PC-3 (cell line): ENCODE data around the gene KCNB1. TPM values are rescaled to one million over a fixed set of nuclear protein-coding genes. Genes with fewer than 3 reads are reported as not detected.

Experiments
- ATAC-seq: fragments of 200-7000 bp; cut with Tn5 transposase; 2 replicates; pipeline ENCODE4 v1.9.1; 2020; ENCODE audit warnings: mild to moderate bottlenecking, moderate library complexity
- BruUV-seq: library from RNA; stranded (reverse); fragments of 400-500 nt; replicated peaks from 2 replicates; lab custom pipeline; 2021; lab: Mats Ljungman, UMichigan
- CTCF ChIA-PET: fragments of 300-600 bp; sonication (Branson Sonifier 250); formaldehyde crosslinking; loops from one replicate; lab custom pipeline; 2022; ENCODE audit warnings: antibody characterized with exemption; lab: Charles Lee
- POLR2A ChIA-PET: fragments of 300-600 bp; sonication (Branson Sonifier 250); formaldehyde crosslinking; loops from one replicate; lab custom pipeline; 2022; ENCODE audit warnings: antibody characterized with exemption; ENCODE audit not compliant: unreplicated experiment; lab: Charles Lee
- DNase-seq: peaks from one replicate; pipeline ENCODE4 v3.0.0-alpha.2; 2015
- H2AFZ ChIP-seq: fragments of 300-600 bp; sonication (generic); 2 replicates; pipeline ENCODE4 v1.6.0; 2016; ENCODE audit warnings: antibody characterized with exemption, low read length
- H3F3A ChIP-seq: fragments of 300-600 bp; sonication (generic); one replicate; pipeline ENCODE4 v1.6.0; 2017; ENCODE audit warnings: antibody characterized with exemption, low read length, control low read depth, mild to moderate bottlenecking; ENCODE audit not compliant: unreplicated experiment
- H3K27ac ChIP-seq: fragments of 300-600 bp; sonication (generic); 2 replicates; pipeline ENCODE4 v1.5.1; 2016; ENCODE audit warnings: mild to moderate bottlenecking, low read length
- H3K27me3 ChIP-seq: fragments of 300-600 bp; sonication (generic); 2 replicates; pipeline ENCODE4 v1.6.1; 2016; ENCODE audit warnings: low read length, mixed read lengths
- H3K36me3 ChIP-seq: fragments of 300-600 bp; sonication (generic); 2 replicates; pipeline ENCODE4 v1.6.1; 2016; ENCODE audit warnings: low read depth, mixed run types, low read length, mixed read lengths
- H3K4me1 ChIP-seq: fragments of 300-600 bp; sonication (generic); 2 replicates; pipeline ENCODE4 v1.5.1; 2016; ENCODE audit warnings: low read length; ENCODE audit not compliant: insufficient read depth
- H3K4me2 ChIP-seq: fragments of 300-600 bp; sonication (generic); 2 replicates; pipeline ENCODE4 v1.6.0; 2016; ENCODE audit warnings: low read length
- H3K4me3 ChIP-seq: fragments of 300-600 bp; sonication (generic); 2 replicates; pipeline ENCODE4 v1.5.1; 2016; ENCODE audit warnings: mild to moderate bottlenecking, low read length, mixed read lengths
- H3K79me2 ChIP-seq: fragments of 300-600 bp; sonication (generic); 2 replicates; pipeline ENCODE4 v1.6.1; 2017; ENCODE audit warnings: low read length, mixed read lengths
- H3K9ac ChIP-seq: fragments of 300-600 bp; sonication (generic); 2 replicates; pipeline ENCODE4 v1.6.0; 2016; ENCODE audit warnings: mild to moderate bottlenecking, low read length
- H3K9me2 ChIP-seq: fragments of 300-600 bp; sonication (generic); replicated peaks from 2 replicates; pipeline ENCODE4 v1.6.1; 2016; ENCODE audit warnings: mixed run types, low read length, mixed read lengths
- H3K9me3 ChIP-seq: fragments of 300-600 bp; sonication (generic); 2 replicates; pipeline ENCODE4 v1.6.1; 2016; ENCODE audit warnings: low read length, mixed read lengths
- H4K20me1 ChIP-seq: fragments of 300-600 bp; sonication (generic); 2 replicates; pipeline ENCODE4 v1.6.1; 2016; ENCODE audit warnings: low read length, mixed read lengths
- EZH2 ChIP-seq: fragments of 300-600 bp; sonication (generic); IDR thresholded peaks from one replicate; pipeline ENCODE4 v1.6.1; 2017; ENCODE audit warnings: antibody characterized with exemption, mild to moderate bottlenecking, low read length; ENCODE audit not compliant: unreplicated experiment
- EZH2phosphoT487 ChIP-seq: fragments of 300-600 bp; sonication (generic); IDR thresholded peaks from 2 replicates; pipeline ENCODE4 v1.6.1; 2018; ENCODE audit warnings: mild to moderate bottlenecking, antibody characterized with exemption, low read length, borderline replicate concordance
- intact Hi-C: fragments of 100-400 bp; cut with micrococcal nuclease; formaldehyde crosslinking; loops from 2 replicates; pipeline ENCODE4 v1.9.0; 2023
- total RNA-seq: library from RNA; depleted of rRNA; stranded (reverse); fragments of >200 nt; gene quantifications from 2 replicates; pipeline ENCODE4 v1.2.3, GENCODE V29; 2014
- TF ChIP-seq, protein P1 (sequence below): fragments of 300-600 bp; sonication (generic); conservative IDR thresholded peaks from 2 replicates; pipeline ENCODE4 v1.5.1; 2017; ENCODE audit warnings: antibody characterized with exemption, low read depth, mild to moderate bottlenecking, low read length

The KCNB1 gene
- total RNA-seq, 1 experiment from 2014 or later, result 0.04 TPM

DNA sequence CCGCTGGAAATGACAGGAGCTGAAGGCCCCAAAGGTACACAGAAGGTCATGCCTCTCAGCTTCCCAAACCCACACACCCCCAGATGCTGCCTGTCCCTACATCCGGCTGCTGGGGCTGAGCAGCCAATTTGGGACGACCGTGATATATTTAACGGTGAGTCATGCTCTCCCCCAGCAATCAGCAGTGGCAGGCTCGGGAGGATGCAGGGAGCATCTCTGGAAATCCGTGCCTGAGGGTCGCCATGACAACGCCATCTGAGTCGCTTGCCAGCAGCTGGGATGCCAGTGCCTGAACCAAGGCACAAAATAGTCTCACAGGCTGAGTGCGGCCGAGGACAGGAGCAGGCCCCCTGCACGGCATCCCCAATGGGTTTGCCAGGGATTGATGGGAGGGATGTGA, 57.9 kb downstream of the KCNB1 start:
- Histone ChIP-seq H3K27me3 (peaks cover 32% of the 10 kb centered on the region), H3K9me3 (no peaks in the 10 kb centered on the region), H3K36me3 (no peaks in the 10 kb centered on the region), H2AFZ (no peak overlapping the region), H3K9me2 (no peaks in the 10 kb centered on the region), H3K4me1 (0 out of 2 replicates have a peak, but pooled peaks cover 3% of the 10 kb centered on the region), H4K20me1 (no peaks in the 10 kb centered on the region), H3K4me3 (no peak overlapping the region), H3K4me2 (no peak overlapping the region), H3K9ac (no peak overlapping the region), H3K27ac (no peak overlapping the region), H3K79me2 (no peaks in the 10 kb centered on the region), H3F3A (no peaks in the 10 kb centered on the region)
- no peak for DNase-seq
- TF ChIP-seq EZH2phosphoT487 (no peak), EZH2 (no peak)
- TF ChIP-seq, protein P1, sequence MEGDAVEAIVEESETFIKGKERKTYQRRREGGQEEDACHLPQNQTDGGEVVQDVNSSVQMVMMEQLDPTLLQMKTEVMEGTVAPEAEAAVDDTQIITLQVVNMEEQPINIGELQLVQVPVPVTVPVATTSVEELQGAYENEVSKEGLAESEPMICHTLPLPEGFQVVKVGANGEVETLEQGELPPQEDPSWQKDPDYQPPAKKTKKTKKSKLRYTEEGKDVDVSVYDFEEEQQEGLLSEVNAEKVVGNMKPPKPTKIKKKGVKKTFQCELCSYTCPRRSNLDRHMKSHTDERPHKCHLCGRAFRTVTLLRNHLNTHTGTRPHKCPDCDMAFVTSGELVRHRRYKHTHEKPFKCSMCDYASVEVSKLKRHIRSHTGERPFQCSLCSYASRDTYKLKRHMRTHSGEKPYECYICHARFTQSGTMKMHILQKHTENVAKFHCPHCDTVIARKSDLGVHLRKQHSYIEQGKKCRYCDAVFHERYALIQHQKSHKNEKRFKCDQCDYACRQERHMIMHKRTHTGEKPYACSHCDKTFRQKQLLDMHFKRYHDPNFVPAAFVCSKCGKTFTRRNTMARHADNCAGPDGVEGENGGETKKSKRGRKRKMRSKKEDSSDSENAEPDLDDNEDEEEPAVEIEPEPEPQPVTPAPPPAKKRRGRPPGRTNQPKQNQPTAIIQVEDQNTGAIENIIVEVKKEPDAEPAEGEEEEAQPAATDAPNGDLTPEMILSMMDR, result no peak
- intact Hi-C loops, result no loop called here
- no peak for ATAC-seq
- CTCF ChIA-PET, result no interaction called here
- POLR2A ChIA-PET, result no interaction called here
- no TSS peak for BruUV-seq

DNA sequence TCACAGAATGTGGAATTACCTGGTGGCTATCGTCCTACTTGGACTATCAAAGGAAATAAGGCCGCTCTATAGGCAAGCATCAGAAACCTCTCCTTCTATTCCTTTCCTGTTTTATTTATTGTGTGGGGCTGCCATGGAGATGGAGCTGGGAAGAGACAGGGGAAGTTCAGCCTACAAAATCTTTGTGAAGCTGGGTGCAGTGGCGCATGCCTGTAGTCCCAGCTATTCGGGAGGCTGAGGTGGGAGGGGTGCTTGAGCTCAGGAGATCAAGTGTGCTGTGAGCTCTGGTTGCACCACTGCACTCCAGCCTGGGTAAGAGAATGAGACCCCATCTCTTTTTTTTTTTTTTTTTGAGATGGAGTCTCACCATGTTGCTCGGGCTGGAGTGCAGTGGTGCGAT, 60.3 kb downstream of the KCNB1 start:
- Histone ChIP-seq H3K79me2 (no peaks in the 10 kb centered on the region), H3K9me2 (no peaks in the 10 kb centered on the region), H3K9me3 (no peaks in the 10 kb centered on the region), H3K27ac (no peak overlapping the region), H3K4me2 (no peak overlapping the region), H3K27me3 (peaks cover 15% of the 10 kb centered on the region; the same call in 1 of the 2 replicates), H3K9ac (no peak overlapping the region), H4K20me1 (no peaks in the 10 kb centered on the region), H3K4me3 (no peak overlapping the region), H3K4me1 (0 out of 2 replicates have a peak, but pooled peaks cover 3% of the 10 kb centered on the region), H2AFZ (no peak overlapping the region), H3K36me3 (no peaks in the 10 kb centered on the region), H3F3A (no peaks in the 10 kb centered on the region)
- intact Hi-C loops, result no loop called here
- ATAC-seq (no peak), DNase-seq (no peak)
- no TSS peak for BruUV-seq
- ChIA-PET POLR2A (no interaction called here), CTCF (no interaction called here)
- TF ChIP-seq EZH2phosphoT487 (no peak), EZH2 (no peak)
- TF ChIP-seq, protein P1, result no peak

DNA sequence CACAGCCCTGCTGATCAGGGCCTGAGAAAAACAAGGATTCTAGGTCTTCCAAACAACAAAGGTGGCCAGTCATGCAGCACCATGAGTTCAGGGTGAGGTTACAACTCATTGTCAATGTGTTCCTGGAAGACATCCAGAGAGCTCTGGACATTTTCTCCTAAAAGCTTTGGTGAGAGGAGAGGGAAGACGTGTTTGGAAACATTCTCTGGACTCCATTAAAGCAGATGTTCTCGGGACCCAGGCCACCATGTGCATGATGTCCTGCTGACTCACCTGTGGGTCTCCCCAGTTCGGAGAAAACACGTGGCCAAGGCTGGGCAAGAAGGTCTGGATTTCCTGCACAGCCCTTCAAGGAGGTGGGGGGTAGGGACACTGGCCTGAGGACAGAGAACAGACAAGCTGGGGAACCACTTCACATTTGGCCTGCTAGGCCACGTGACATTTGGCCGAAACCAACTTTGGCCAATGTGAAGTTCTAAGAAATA, 61.6 kb downstream of the KCNB1 start:
- DNase-seq (no peak), ATAC-seq (no peak)
- Histone ChIP-seq H3K4me3 (no peak overlapping the region), H3K9ac (no peak overlapping the region), H3K27me3 (peaks cover 14% of the 10 kb centered on the region; the same call in 1 of the 2 replicates), H3K36me3 (no peaks in the 10 kb centered on the region), H3K4me2 (no peak overlapping the region), H3K27ac (no peak overlapping the region), H3K79me2 (no peaks in the 10 kb centered on the region), H3K9me2 (no peaks in the 10 kb centered on the region), H3F3A (no peaks in the 10 kb centered on the region), H2AFZ (no peak overlapping the region), H3K4me1 (0 out of 2 replicates have a peak, but pooled peaks cover 3% of the 10 kb centered on the region), H3K9me3 (no peaks in the 10 kb centered on the region), H4K20me1 (no peaks in the 10 kb centered on the region)
- no TSS peak for BruUV-seq
- no peak for TF ChIP-seq EZH2
- TF ChIP-seq, protein P1, result no peak
- no peak for TF ChIP-seq EZH2phosphoT487
- POLR2A ChIA-PET, result no interaction called here
- intact Hi-C loops, result no loop called here
- CTCF ChIA-PET, result no interaction called here
